CD4-positive, alpha-beta T cell treated with Interleukin-15 for 4 hours (primary cell): Measurements from ENCODE around the gene USP8.
"Not testable (repeated sequence)": the region's sequence is repeated elsewhere in the genome, so short reads cannot be mapped to it uniquely, and the experiment has no call there.

Experiments
- DNase-seq: peaks from one replicate; pipeline ENCODE4 v3.0.0-alpha.2; 2020; ENCODE audit warnings: low spot score

The USP8 gene

DNA sequence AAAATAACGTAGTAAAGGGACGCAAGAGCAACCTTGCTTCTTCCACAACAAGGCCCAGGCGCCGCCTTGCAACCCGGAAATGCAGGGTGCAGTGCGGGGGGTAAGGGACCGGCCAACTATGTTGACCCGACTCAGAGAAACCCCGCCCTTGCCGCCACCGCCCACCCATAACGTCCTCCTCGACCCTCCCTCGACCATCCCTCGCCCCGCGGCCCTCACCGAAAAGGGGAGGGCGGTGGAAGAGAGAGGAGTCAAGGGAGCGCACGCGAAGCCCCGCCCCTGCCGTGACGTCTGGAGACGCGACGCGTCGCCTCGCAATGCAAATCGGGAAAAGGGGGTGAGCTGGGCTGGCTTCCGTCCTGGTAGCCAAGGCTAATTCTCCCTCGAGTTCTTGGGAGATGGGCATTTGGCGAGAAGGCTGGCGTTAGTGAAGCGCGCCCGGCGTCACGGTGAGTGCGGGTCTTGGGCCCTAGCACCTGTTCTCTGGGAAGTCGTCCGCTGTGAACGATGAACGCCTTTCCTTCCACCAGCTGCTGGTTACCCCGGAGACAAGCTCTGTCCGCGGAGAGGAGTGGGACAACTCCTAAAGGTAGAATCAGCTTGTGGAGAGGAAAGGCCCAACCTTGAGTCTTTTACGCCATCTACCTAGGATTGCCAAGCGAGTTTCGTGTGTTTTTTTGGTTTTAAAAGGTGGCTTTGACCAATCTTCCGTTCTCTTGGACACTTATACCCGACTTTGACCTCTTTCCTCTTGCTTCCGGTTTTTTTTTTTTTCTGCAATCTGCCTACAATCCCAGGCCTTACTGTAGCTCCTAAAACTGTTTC, at the start of gene USP8:
TSS of gene USP8 (plus strand) at position 340 of the 825 bp plus-strand sequence. CDS start 14,669 bp downstream, outside the sequence.
- peak; percentile 88 for DNase-seq

DNA sequence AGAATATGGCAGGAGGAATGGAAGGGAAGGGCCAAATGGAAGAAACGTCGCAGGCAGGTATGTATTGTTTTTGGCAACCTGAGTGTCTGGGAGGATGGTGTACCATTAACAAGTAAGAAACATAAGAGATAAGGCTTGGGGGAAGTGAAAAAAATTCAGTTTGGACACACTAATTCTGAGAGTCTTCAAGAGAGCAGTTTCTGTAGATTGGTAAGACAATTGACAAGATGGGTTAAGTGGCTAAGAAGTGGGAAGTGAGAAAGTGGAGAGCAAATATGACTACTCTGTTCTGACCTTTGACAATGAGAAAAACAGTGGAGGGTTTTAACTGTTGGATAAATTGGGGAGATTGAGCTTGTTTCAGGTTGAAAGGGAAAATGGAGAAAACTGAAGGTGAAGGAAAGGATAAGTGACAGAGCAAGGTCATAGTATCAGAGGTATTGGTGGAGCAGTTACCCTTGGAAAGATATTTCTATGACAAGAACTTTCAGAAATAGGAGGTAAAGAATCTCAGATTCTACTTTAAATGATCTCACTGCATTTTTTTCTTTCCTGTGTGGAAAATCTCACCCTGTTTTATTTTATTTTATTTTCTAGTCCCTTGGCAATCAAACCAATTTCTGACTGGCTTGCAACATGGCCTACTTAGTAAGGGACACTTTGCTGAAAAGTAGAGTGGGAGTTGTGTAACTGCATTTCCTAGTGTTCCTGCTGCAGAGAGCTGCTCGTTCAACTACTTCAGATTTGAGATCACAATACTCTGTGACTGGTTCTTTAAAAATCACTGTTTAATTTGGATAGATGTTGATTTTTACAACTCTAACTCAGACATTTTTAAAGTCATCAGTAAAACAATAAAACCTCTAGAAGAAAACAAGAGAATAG, 46.1 kb upstream of the USP8 start:
- DNase-seq: no peak

DNA sequence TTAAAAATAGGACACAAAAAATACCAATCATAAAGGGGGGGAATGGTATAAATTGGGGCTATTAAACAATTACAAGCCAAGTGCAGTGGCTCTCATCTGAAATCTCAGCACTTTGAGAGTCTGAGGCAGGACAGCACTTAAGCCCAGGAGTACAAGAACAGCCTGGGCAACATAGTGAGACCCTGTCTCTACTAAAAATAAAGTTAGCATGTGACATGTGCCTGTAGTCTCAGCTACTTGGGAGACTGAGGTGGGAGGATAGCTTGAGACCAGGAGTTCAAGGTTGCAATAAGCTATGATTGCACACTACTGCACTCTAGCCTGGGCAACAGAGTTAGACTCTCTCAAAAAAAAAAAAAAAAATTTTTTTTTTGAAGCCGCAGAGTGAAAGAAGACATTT, 45.4 kb upstream of the USP8 start:
- no peak for DNase-seq

- not testable (repeated sequence) for DNase-seq
These were observed 44.8 kb upstream of the USP8 start for GRCh38 chr15:50379413-50379812.

DNA sequence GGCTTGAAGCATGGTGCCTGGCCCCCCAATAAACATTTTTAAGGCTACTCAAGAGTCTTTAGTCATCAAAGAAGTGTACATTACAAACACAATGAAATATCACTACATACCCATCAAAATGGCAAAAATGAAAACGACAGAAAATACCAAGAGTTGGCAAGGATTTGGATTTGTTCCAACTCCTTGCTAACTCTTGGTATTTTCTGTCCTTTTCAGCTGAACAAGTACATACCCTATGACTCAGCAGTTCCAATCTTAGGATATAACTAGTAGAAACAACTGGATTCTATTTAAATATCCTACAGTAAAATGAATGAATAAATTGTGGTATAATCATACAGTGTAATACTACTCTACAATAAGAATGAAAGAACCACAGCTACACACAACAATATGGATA, 44.1 kb upstream of the USP8 start:
- no peak for DNase-seq

- DNase-seq: no peak
These were observed 42.8 kb upstream of the USP8 start for GRCh38 chr15:50381438-50381837.

DNA sequence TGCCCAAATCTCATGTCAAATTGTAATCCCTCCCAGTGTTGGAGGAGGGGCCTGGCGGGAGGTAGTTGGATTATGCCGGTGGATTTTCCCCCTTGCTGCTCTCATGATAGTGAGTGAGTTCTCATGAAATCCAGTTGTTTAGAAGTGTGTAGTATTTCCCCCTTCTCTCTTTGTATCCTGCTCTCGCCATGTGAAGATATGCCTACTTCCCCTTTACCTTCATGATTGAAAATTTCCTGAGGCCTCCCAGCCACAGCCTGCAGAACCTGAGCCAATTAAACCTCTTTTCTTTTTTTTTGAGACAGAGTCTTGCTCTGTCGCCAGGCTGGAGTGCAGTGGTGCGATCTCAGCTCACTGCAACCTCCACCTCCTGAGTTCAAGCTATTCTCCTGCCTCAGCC, 41.8 kb upstream of the USP8 start:
- DNase-seq: not testable (repeated sequence)

DNA sequence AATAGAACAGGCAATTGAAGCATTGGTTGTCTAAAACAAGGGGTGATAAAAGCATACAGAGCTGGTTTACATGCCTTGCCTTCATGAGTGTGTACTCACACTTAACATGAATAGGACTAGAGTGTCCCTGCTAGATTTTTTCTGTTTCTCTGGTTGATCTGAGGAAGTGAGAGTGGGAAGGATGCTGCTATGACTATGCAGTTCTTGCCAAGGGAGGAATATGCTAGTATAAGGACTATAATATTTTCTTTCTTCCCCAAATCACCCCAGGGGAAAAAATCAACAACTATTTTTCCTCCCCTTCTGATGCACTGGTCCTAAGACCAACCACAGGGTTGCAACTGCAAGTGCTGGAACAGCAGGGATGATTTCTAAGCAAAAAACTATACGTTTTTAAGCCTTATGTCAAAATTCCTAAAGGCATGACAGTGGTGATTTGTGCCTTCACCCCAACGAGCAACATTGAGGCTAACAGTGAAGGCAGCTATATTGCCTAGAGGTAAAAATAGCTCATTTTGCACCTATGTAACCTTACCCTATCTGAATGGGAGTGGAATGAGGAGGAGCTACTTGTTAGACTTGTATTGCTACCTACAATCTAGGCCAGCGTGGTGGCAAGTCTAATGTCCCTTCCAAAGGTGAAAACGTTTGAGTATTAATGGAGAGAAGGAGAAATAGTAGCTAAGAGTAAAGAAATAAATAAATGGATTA, 33.5 kb upstream of the USP8 start:
- no peak for DNase-seq

DNA sequence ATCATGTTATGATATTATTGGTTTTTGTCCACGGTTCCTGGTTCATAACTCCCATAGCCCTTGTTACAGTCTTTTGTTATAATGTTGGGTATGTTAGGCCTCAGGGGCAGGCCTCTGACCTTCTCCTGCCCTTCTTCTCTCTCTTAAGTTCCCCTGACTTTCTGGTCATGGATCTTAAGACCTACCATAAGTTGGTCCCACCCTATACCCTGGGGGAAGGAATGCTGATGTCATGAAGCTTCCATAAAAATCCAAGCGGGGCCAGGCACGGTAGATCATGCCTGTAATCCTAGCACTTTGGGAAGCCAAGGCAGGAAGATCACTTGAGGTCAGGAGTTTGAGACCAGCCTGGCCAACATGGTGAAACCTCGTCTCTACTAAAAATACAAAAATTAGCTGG, 32.6 kb upstream of the USP8 start:
- DNase-seq: not testable (repeated sequence)

DNA sequence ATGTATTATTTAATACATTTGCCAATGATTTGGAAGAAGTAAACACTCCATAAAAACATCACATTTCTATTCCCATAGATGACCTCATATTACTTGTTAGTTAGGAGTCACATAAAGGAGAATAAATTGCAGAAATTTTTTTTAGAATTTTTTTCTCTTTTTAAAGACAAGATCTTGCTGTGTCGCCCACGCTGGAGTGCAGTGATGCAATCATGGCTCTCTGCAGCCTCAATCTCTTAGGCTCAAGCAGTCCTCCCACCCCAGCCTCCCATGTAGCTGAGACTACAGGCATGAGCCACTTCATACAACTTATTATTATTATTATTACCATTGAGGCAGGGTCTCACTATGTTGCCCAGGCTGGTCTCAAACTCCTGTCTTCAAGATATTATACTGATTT, 12.3 kb upstream of the USP8 start:
- no peak for DNase-seq

GRCh38 chr15:50414624-50415023, 9.6 kb upstream of the USP8 start:
- no peak for DNase-seq

GRCh38 chr15:50415752-50416404, 8.3 kb upstream of the USP8 start:
- no peak for DNase-seq

- DNase-seq: no peak
These were observed 7.3 kb upstream of the USP8 start for GRCh38 chr15:50416890-50417289.

GRCh38 chr15:50418041-50418583, 6.1 kb upstream of the USP8 start:
- DNase-seq: no peak

DNA sequence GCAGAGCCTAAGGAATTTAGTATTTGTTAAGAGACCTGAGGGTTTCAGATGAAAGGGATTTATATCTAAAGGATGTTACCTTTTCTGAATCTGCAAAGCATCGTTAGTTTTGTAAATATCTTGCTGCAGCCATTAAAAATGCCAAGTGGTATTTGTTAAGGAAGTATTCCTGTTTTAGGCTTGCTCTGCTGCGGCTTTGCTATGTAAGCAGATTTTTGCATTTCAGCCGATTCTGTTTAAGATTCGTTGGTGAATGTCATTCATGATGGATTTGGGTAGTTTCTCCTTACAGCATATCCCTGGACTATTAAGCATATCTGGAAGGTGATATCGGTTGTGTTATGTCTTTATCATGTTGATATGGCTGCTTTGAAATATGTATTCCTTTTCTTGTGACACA, 1.0 kb downstream of the USP8 start:
- no peak for DNase-seq

DNA sequence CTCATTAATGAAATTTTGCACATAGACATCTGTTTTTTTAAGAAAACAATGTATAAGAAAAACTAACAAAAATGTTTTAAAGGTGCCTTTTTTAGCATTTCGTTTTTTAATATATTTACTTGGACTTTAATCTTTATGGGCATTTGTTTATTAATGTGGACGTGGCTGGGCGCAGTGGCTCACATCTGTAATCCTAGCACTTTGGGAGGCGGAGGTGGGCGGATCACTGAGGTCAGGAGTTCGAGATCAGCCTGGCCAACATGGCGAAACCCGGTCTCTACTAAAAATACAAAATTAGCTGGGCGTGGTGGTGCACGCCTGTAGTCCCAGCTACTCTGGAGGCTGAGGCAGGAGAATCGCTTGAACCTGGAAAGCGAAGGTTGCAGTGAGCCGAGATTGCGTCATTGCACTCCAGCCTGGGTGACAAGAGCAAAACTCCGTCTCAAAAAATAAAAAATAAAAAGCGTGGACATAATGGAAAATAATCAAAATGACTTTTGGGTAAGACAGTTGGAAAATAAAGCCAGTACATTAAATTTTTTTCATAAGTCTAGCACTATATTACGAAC, 1.6 kb downstream of the USP8 start:
- not testable (repeated sequence) for DNase-seq

DNA sequence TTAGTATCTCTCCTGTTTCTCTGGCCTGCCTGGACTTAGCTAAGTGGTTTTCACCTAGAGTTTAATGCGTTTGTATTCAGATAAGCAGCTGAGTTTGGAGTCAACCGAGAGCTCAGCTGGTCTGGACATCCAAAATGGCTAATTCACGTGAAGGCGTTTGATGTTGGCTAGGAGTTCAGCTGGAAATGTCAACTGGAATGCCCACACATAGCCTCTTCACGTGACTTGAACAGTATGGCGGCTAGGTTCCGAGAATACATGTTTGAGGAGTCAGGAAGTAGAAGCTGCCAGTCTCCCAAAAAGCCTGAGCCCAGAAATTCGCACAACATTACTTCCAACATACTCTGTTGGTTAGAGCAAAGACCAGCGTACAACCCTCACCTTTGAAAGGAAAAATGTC, 2.2 kb downstream of the USP8 start:
- no peak for DNase-seq

- no peak for DNase-seq
These were observed 7.0 kb downstream of the USP8 start for GRCh38 chr15:50431204-50431603.

DNA sequence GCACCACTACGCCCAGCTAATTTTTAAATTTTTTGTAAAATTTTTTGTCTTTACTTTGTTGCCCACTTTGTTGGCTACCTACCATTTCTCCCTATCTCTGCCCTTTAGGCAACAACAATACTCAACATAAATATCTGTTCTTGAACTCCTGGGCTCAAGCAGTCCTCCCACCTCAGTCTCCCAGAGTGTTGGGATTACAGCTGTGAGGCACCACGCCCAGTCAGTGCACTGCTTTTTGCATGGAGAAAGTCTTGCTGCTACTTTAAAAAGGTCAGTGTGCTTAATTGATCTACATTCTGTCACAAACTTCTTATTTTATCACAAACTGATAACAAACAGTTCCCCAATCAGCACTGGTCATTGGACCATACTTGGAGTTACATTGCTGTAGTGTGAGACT, 8.0 kb downstream of the USP8 start:
- DNase-seq: no peak

- no peak for DNase-seq
These were observed 11.6 kb downstream of the USP8 start for GRCh38 chr15:50435772-50436171.

DNA sequence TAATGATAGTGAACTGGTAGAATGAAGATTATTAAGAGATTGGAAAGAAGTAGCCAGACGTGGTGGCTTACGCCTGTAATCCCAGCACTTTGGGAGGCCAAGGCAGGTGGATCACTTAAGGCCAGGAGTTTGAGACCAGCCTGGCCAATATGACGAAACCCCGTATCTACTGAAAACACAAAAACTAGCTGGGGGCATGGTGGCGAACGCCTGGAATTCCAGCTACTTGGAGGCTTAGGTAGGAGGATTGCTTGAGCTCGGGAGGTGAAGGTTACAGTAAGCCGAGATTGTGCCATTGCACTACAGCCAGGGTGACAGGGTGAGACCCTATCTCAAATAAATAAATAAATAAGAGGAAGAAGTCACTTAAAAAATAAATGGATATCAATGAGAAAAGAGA, 14.0 kb downstream of the USP8 start:
- DNase-seq: no peak
